ENCODE data around the gene MTERF1. TPM values are rescaled to one million over a fixed set of nuclear protein-coding genes. Genes with fewer than 3 reads are reported as not detected.
"Not testable (repeated sequence)": the region's sequence is repeated elsewhere in the genome, so short reads cannot be mapped to it uniquely, and the experiment has no call there.

MTERF1 gene
- total RNA-seq, 1 donor from 2014 or later, result 19.5 TPM

DNA sequence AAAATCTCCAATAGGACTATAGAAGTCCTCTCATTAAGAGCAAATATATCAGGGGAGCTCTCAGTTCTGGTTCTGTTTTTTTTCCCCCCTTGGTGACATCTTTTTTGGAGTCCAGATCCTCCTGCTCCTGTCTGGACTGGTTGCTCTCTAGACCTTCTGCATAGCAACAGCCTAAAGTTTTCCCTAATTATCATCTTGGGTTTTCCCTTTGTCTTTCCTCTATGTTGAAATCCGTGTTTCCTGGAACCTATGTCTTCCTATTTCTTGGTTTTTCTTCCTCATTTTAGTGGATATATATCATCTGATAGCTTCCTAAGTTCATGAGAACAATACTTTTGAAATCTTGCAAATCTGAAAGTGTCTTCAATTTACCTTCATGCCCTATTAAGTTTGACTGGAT is 29.7 kb upstream of the MTERF1 start:
- H3K27me3 Mint-ChIP-seq, result no peaks in the 10 kb centered on the region
- TF ChIP-seq CTCF (IDR thresholded peaks at IDR 0.05; ENCODE audit: unreplicated experiment), result no peak
- H3K9me3 Mint-ChIP-seq (ENCODE audit: low read depth), result peaks cover 9% of the 10 kb centered on the region
- DNase-seq (ENCODE audit: low spot score, unreplicated experiment), result no peak
- no peaks in the 10 kb centered on the region for H3K4me1 Mint-ChIP-seq (ENCODE audit: low read depth)
- no peaks in the 10 kb centered on the region for H3K36me3 Mint-ChIP-seq (ENCODE audit: insufficient read depth)
- no peak overlapping the region for H3K27ac Mint-ChIP-seq
- H3K4me3 Mint-ChIP-seq (ENCODE audit: low read depth), result no peak overlapping the region

DNA sequence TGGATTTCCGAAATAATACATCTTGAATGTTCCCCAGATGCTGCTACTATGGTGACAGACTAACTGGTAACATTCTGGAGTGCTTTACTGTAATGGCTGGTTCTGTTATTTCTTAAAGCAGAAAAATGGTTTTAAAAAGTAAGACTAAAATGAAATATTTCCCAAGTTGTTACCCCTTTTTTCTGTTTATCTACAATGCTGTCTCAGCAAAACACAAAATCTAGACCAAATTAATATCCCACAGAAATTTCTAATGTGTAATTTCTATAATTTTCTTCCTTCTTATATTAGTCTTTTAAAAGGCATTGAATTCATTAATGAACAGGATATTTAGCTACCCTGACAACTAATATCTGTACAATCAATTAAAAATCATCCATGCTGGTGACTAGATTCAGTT is 19.1 kb upstream of the MTERF1 start:
- Mint-ChIP-seq H3K27ac (no peak overlapping the region), H3K27me3 (no peaks in the 10 kb centered on the region), H3K4me1 (ENCODE audit: low read depth) (no peaks in the 10 kb centered on the region), H3K9me3 (ENCODE audit: low read depth) (no peaks in the 10 kb centered on the region), H3K4me3 (ENCODE audit: low read depth) (no peak overlapping the region), H3K36me3 (ENCODE audit: insufficient read depth) (no peaks in the 10 kb centered on the region)
- TF ChIP-seq CTCF (IDR thresholded peaks at IDR 0.05; ENCODE audit: unreplicated experiment), result no peak
- DNase-seq (ENCODE audit: low spot score, unreplicated experiment), result no peak

GRCh38 chr7:91898240-91898992 is 17.9 kb upstream of the MTERF1 start:
- Mint-ChIP-seq H3K4me1 (ENCODE audit: low read depth) (no peaks in the 10 kb centered on the region), H3K9me3 (ENCODE audit: low read depth) (no peaks in the 10 kb centered on the region), H3K27me3 (no peaks in the 10 kb centered on the region), H3K4me3 (ENCODE audit: low read depth) (no peak overlapping the region), H3K27ac (no peak overlapping the region), H3K36me3 (ENCODE audit: insufficient read depth) (no peaks in the 10 kb centered on the region)
- no peak for TF ChIP-seq CTCF (IDR thresholded peaks at IDR 0.05; ENCODE audit: unreplicated experiment)
- no peak for DNase-seq (ENCODE audit: low spot score, unreplicated experiment)

- no peak for TF ChIP-seq CTCF (IDR thresholded peaks at IDR 0.05; ENCODE audit: unreplicated experiment)
- no peak overlapping the region for H3K27ac Mint-ChIP-seq
- H3K27me3 Mint-ChIP-seq, result no peaks in the 10 kb centered on the region
- H3K36me3 Mint-ChIP-seq (ENCODE audit: insufficient read depth), result peaks cover 3% of the 10 kb centered on the region
- peaks cover 4% of the 10 kb centered on the region for H3K9me3 Mint-ChIP-seq (ENCODE audit: low read depth)
- H3K4me1 Mint-ChIP-seq (ENCODE audit: low read depth), result peaks cover 4% of the 10 kb centered on the region
- DNase-seq (ENCODE audit: low spot score, unreplicated experiment), result no peak
- no peak overlapping the region for H3K4me3 Mint-ChIP-seq (ENCODE audit: low read depth)
These were observed 14.4 kb upstream of the MTERF1 start for GRCh38 chr7:91894781-91895480.

- H3K9me3 Mint-ChIP-seq (ENCODE audit: low read depth), result not testable (repeated sequence)
These were observed 13.2 kb upstream of the MTERF1 start for GRCh38 chr7:91893699-91894098.

More at GRCh38 chr7:91893699-91894098, 13.2 kb upstream of the MTERF1 start:
- not testable (repeated sequence) for H3K27ac Mint-ChIP-seq; H3K27me3 Mint-ChIP-seq; H3K4me1 Mint-ChIP-seq (ENCODE audit: low read depth); H3K36me3 Mint-ChIP-seq (ENCODE audit: insufficient read depth); H3K4me3 Mint-ChIP-seq (ENCODE audit: low read depth); DNase-seq (ENCODE audit: low spot score, unreplicated experiment)

Measured in progenitor cell of endocrine pancreas (in vitro differentiated cells).